ENCODE data around the gene SNAP91. TPM values are rescaled to one million over a fixed set of nuclear protein-coding genes. Genes with fewer than 3 reads are reported as not detected.

The SNAP91 gene
- total and polyA plus RNA-seq, 2 of the 8 experiments (the other 6 are each of a cell fraction or from before 2014, with no cell fraction given): 1.3 to 1.5 TPM

- H4K91ac ChIP-seq (replicated peaks; ENCODE audit: insufficient read length, low read length): no peak overlapping the region
- no peak overlapping the region for H2BK12ac ChIP-seq (ENCODE audit: low read depth, low read length)
- no peaks in the 10 kb centered on the region for H3K36me3 ChIP-seq (ENCODE audit: control insufficient read depth in 2 of 4, insufficient read depth in 4 of 4, low read length in 3 of 4)
- H3K4ac ChIP-seq (replicated peaks; ENCODE audit: insufficient read length, low read depth, low read length): no peak overlapping the region
- peaks cover 0 to 2% (median under 1%) of the 10 kb centered on the region in 4 experiments; a peak in 1 of 7 replicates for H3K4me1 ChIP-seq (replicated peaks in 1 of 4; ENCODE audit: control insufficient read depth in 3 of 4, insufficient read depth in 4 of 4, low read length in 3 of 4)
- no peak overlapping the region for H2BK120ac ChIP-seq (replicated peaks; ENCODE audit: low read depth, low read length)
- H3K23ac ChIP-seq (ENCODE audit: insufficient read length): no peak overlapping the region
- no peak overlapping the region for H2AK5ac ChIP-seq (ENCODE audit: low read depth, low read length)
- no peaks in the 10 kb centered on the region for H3K79me2 ChIP-seq (ENCODE audit: control insufficient read depth in 1 of 2, insufficient read depth in 2 of 2, low read length in 2 of 2)
- H3K56ac ChIP-seq (replicated peaks; ENCODE audit: insufficient read length, low read depth, low read length): no peak overlapping the region
- no peak overlapping the region for H2BK15ac ChIP-seq (ENCODE audit: low read length)
- H3K9ac ChIP-seq (replicated peaks in 1 of 4; ENCODE audit: extremely low read depth in 1 of 4, low read depth in 3 of 4, low read length in 3 of 4): no peak overlapping the region
- H4K5ac ChIP-seq (ENCODE audit: insufficient read length, low read depth, low read length): no peak overlapping the region
- H3K4me3 ChIP-seq (ENCODE audit: extremely low read depth in 1 of 4, insufficient read depth in 2 of 4, low read depth in 3 of 4, low read length in 4 of 4): no peak overlapping the region
- H2BK5ac ChIP-seq (ENCODE audit: low read depth, low read length): no peak overlapping the region
- no peak overlapping the region for H3K27ac ChIP-seq (ENCODE audit: low read depth, low read length)
- H3K23me2 ChIP-seq (ENCODE audit: low read depth, low read length): peaks cover 3% of the 10 kb centered on the region; the same call in 1 of the 2 replicates
- FAIRE-seq (no peak), DNase-seq (ENCODE audit: low read depth in 1 of 2, low spot score in 2 of 2) (no peak)
- H4K20me1 ChIP-seq (replicated peaks in 1 of 2; ENCODE audit: control insufficient read depth in 1 of 2, insufficient read depth in 2 of 2, low read length in 2 of 2): no peaks in the 10 kb centered on the region
- no peak overlapping the region for H2AFZ ChIP-seq (ENCODE audit: low read length)
- no peak overlapping the region for H2BK20ac ChIP-seq (ENCODE audit: low read length)
- WGBS, 2 experiments (ENCODE audit: extremely low coverage in 1 of 2, insufficient coverage in 1 of 2, insufficient read length in 1 of 2, insufficient replicate concordance in 2 of 2, low coverage in 1 of 2, low lambda C conversion rate in 2 of 2, missing lambda C conversion rate in 1 of 2): 75% methylated on average over 2 of the region's 2 CpGs; no CpG with 5 or more reads in 1 of the 2 experiments
- H3K9me3 ChIP-seq (ENCODE audit: insufficient read depth in 2 of 2, low read depth in 1 of 2, low read length in 1 of 2): no peaks in the 10 kb centered on the region
- ChIA-PET CTCF (ENCODE audit: partially characterized antibody) (interaction anchor here (0.6 kb wide), 1 partner anchor 14 kb away, joined by 3 read pairs; no protein-coding TSS in a partner anchor), POLR2A (ENCODE audit: partially characterized antibody) (no interaction called here)
- H3K79me1 ChIP-seq (ENCODE audit: low read depth, low read length): no peaks in the 10 kb centered on the region
- H3K14ac ChIP-seq (ENCODE audit: insufficient read length): no peak overlapping the region
- H3K18ac ChIP-seq (ENCODE audit: extremely low read depth, low read length): no peak overlapping the region
- peaks cover 2 to 16% (median 11%) of the 10 kb centered on the region in 4 experiments for H3K27me3 ChIP-seq (replicated peaks in 1 of 4; ENCODE audit: control insufficient read depth in 3 of 4, extremely low read depth in 1 of 4, insufficient read depth in 3 of 4, low read length in 3 of 4)
- no peak overlapping the region for H4K8ac ChIP-seq (ENCODE audit: extremely low read depth, insufficient read depth, low read length)
- H3K4me2 ChIP-seq (ENCODE audit: insufficient read depth in 1 of 2, low read depth in 2 of 2, low read length in 2 of 2): no peak overlapping the region
- TF ChIP-seq SIN3A (conservative IDR thresholded peaks at IDR 0.05 in 1 of 2, IDR thresholded peaks at IDR 0.05 in 1 of 2; ENCODE audit: low read depth in 1 of 2, low read length in 2 of 2) (no peak), RAD21 (IDR thresholded peaks at IDR 0.05 in 1 of 2, conservative IDR thresholded peaks at IDR 0.05 in 1 of 2; ENCODE audit: low read depth in 2 of 2, low read length in 2 of 2) (no peak), TCF12 (IDR thresholded peaks at IDR 0.05; ENCODE audit: low read depth, low read length) (no peak), TEAD4 (IDR thresholded peaks at IDR 0.05; ENCODE audit: low read depth, low read length) (no peak)
Observed at GRCh38 chr6:83702749-83703148, 6.2 kb downstream of the SNAP91 start.
